C4-2B (cell line): Measurements from ENCODE around the gene CRYBB1.

Experiments used
- ZFX ChIP-seq: fragments of 450-650 bp; IDR thresholded peaks from 2 replicates; pipeline ENCODE4 v1.6.1; 2017
- TF ChIP-seq, protein P1 (sequence below): fragments of 450-650 bp; conservative IDR thresholded peaks from 2 replicates; pipeline ENCODE4 v1.5.1; 2017; ENCODE audit warnings: mild to moderate bottlenecking

DNA sequence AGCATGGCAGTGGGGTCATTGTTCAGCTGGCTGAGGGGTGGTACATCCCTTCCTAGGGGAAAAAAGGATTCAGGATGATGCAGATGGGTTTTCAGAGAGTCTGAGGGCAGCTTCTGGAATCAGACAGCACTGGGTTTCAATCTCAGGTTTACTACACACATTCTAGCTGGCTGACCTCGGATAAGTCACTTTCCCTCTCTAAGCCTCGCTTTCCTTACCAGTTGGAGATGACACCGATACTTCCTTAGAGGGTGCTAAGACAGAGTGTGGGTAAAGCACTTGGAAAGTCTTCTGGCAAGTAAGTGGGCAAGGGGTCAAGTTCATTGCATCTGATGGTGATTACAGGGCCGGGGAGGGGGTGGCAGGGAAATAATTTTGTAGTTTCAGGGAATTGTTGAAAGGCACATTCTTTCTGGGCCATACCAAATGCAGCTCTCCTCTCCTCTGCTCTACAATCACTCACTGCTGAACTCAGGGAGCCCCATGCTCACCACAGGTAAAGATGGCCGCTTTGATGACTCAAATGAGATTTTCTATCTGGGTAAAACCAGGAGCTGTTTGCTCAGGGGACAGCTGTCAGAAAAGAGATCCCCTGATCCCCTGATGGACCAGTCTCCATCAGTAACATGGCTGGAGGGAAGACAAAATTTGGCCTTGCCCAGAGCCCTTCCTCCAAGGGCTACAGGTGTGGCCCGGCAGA, 33.0 kb upstream of the CRYBB1 start:
- TF ChIP-seq, protein P1, sequence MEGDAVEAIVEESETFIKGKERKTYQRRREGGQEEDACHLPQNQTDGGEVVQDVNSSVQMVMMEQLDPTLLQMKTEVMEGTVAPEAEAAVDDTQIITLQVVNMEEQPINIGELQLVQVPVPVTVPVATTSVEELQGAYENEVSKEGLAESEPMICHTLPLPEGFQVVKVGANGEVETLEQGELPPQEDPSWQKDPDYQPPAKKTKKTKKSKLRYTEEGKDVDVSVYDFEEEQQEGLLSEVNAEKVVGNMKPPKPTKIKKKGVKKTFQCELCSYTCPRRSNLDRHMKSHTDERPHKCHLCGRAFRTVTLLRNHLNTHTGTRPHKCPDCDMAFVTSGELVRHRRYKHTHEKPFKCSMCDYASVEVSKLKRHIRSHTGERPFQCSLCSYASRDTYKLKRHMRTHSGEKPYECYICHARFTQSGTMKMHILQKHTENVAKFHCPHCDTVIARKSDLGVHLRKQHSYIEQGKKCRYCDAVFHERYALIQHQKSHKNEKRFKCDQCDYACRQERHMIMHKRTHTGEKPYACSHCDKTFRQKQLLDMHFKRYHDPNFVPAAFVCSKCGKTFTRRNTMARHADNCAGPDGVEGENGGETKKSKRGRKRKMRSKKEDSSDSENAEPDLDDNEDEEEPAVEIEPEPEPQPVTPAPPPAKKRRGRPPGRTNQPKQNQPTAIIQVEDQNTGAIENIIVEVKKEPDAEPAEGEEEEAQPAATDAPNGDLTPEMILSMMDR: no peak
- TF ChIP-seq ZFX: no peak
